Endothelial cell of hepatic sinusoid (primary cell): Measurements from ENCODE around the gene STT3A.

Source experiments
- in situ Hi-C: cut with HindIII; loops from 2 replicates; pipeline ENCODE4 v1.10.0; 2017; ENCODE audit warnings: low sequenced_read_pairs

STT3A gene

GRCh38 chr11:125649465-125650166 lies 57.0 kb downstream of the STT3A start:
- in situ Hi-C loops, result no loop called here

DNA sequence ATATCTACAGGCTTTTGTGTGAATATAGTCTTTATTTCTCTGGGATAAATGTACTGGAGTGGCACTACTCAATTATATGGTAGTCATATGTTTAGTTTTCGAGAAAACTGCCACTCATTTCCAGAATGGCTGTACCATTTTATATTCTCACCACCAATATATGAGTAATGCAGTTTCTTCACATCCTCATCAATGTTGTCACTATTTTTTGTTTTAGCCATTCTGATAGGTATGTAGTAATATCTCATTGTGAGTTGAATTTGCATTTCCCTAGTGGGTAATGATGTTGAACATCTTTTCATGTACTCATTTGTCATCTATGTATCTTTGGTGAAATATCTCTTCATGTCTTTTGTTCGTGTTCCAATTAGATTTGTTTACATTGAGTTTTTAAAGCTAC lies 70.0 kb downstream of the STT3A start:
- in situ Hi-C loops, result no loop called here

DNA sequence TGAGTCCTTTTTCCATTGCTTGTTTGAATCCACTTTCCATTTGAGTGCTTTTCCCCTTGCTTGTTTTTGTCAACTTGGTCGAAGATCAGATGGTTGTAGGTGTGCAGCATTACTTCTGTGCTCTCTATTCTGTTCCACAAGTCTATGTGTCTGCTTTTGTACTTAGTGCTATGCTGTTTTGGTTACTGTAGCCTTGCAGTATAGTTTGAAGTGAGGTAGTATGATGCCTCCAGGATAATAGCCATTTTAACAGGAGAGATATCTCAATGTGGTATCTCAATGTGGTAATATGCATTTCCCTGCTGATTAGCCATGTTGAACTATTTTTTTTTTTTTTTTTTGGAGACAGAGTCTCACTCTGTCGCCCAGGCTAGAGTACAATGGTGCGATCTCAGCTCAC lies 71.3 kb downstream of the STT3A start:
- in situ Hi-C loops, result no loop called here

GRCh38 chr11:125667151-125667550 lies 74.5 kb downstream of the STT3A start:
- in situ Hi-C loops, result no loop called here

GRCh38 chr11:125670172-125670571 lies 77.5 kb downstream of the STT3A start:
- in situ Hi-C loops, result no loop called here

DNA sequence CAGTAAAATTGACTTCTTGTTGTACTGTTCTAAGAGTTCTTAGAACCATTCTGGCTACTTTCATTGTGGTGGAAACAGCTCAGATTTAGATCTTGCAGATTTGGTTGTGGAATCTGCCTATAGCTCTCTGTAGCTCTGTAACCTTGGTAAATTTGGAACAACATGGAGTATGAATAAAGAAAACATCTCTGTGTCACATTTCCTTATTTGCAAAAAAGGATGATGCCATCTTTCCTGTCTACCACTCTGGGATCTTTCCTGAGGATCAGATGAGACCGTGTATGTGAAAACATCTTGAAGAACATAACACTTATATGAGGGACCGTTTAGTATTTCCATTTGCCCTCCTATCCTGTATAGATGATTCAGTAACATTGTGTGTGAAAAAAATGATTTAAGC lies 78.9 kb downstream of the STT3A start:
- in situ Hi-C loops, result no loop called here
